Panc1 (cell line): ENCODE measurements around the gene CEBPA.

Experiments
- POLR2AphosphoS5 ChIP-seq: IDR thresholded peaks from 2 replicates; pipeline ENCODE4 v1.6.1; 2012; ENCODE audit warnings: mild to moderate bottlenecking, low read depth, low read length, moderate library complexity
- REST ChIP-seq, 2 experiments: IDR thresholded peaks; 2 replicates each; pipeline ENCODE4 v1.6.1; 2011 to 2012; ENCODE audit warnings: low read depth in 2 of 2, control low read depth in 1 of 2, low read length in 1 of 2, mild to moderate bottlenecking in 1 of 2, moderate library complexity in 1 of 2; ENCODE audit not compliant: insufficient read depth in 1 of 2
- SIN3A ChIP-seq: IDR thresholded peaks from 2 replicates; pipeline ENCODE4 v1.6.1; 2012; ENCODE audit warnings: low read depth, mild to moderate bottlenecking, low read length, moderate library complexity, borderline replicate concordance; ENCODE audit not compliant: insufficient read depth
- TF ChIP-seq, protein P1 (sequence below): fragments of 450-650 bp; IDR thresholded peaks from 2 replicates; pipeline ENCODE4 v1.5.1; 2017; ENCODE audit warnings: mild to moderate bottlenecking

DNA sequence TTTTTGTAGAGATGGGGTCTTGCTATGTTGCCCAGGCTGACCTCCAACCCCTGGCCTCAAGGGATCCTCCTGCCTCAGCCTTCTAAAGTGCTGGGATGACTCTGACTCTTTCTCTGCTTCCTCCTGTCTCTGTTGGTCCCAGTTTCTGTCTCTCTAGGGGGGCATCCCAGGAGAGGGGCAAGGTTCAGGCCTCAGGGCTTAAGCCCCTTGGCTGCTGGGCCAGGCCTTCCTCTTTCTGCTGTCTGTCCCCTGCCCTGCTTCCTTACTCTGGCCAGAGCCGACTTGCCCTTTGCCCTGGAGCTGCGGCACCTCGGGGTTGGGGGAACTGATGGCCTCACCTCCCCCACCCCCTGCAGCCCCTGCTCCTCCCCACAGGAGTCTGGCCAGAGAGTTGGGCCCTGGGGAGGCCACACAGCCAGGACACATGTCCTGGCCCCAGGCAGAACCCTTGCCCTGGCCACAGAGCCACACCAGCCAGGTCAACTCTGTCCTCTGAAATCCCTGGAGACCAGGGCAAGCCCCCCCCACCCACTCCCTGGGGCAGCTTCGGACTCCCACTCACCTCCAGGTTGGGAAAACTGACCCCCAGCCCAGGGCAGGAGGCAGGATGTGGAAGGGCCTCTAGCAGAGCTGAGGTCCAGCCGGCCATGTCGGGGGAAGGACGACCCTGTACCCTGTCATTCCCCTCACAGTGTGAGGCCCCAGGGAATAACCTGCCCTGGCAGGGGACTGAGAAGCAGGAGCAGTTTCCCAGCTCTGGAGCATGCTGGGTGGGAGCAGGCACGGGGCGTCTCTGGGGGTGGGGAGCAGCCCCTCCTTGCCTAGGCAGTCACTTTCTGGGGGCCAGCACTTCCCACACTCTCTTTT lies 23.7 kb downstream of the CEBPA start:
- TF ChIP-seq, protein P1, sequence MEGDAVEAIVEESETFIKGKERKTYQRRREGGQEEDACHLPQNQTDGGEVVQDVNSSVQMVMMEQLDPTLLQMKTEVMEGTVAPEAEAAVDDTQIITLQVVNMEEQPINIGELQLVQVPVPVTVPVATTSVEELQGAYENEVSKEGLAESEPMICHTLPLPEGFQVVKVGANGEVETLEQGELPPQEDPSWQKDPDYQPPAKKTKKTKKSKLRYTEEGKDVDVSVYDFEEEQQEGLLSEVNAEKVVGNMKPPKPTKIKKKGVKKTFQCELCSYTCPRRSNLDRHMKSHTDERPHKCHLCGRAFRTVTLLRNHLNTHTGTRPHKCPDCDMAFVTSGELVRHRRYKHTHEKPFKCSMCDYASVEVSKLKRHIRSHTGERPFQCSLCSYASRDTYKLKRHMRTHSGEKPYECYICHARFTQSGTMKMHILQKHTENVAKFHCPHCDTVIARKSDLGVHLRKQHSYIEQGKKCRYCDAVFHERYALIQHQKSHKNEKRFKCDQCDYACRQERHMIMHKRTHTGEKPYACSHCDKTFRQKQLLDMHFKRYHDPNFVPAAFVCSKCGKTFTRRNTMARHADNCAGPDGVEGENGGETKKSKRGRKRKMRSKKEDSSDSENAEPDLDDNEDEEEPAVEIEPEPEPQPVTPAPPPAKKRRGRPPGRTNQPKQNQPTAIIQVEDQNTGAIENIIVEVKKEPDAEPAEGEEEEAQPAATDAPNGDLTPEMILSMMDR: no peak
- TF ChIP-seq POLR2AphosphoS5: no peak
- TF ChIP-seq SIN3A: no peak
- TF ChIP-seq REST (IDR thresholded peaks at IDR 0.05; ENCODE audit: insufficient read depth in 1 of 2, low read depth in 2 of 2, low read length in 1 of 2): no peak
